Measurements from ENCODE around the gene ZBTB20. TPM values are rescaled to one million over a fixed set of nuclear protein-coding genes. Genes with fewer than 3 reads are reported as not detected.

The ZBTB20 gene
- total and polyA plus RNA-seq, 2 donors (not counting 1 experiment from before 2014, with no cell fraction given) = 4.0 to 22.5 TPM

DNA sequence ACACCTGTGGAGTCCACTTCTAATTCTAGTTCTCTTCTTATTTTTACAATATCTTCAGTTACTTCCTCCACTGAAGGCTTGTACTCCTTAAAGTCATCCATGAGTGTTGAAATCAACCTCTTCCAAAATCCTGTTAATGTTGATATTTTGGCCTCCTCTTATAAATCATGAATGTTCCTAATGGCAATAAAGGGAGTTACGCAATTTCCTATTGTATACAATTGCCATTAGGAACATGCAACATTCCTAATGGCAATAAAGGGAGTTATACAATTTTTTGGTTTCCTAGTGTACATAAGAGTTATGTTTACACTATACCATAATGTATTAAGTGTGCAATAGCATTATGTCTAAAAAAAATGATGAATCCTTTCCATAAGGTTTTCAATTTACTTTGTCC is 862.4 kb downstream of the ZBTB20 start:
- no peak for TF ChIP-seq EZH2 (IDR thresholded peaks at IDR 0.05; ENCODE audit: low read length, missing control alignments)
- Histone ChIP-seq H4K20me1 (ENCODE audit: control insufficient read depth, extremely low read depth, insufficient read depth, low read length) (no peaks in the 10 kb centered on the region), H3K9ac (ENCODE audit: insufficient read depth, low read length) (no peak overlapping the region), H3K9me3 (ENCODE audit: control insufficient read depth, insufficient read depth, low read depth, low read length) (no peaks in the 10 kb centered on the region), H3K4me2 (ENCODE audit: extremely low read depth, insufficient read depth, low read length) (no peak overlapping the region), H3K4me1 (ENCODE audit: control insufficient read depth, extremely low read depth, insufficient read depth, low read length) (no peaks in the 10 kb centered on the region), H3K79me2 (ENCODE audit: control insufficient read depth, insufficient read depth, low read length) (no peaks in the 10 kb centered on the region), H3K27me3 (ENCODE audit: control insufficient read depth, insufficient read depth, low read length) (no peaks in the 10 kb centered on the region), H3K4me3 (replicated peaks in 1 of 4; ENCODE audit: control extremely low read depth in 1 of 4, insufficient read depth in 1 of 4, low read depth in 3 of 4, low read length in 4 of 4) (no peak overlapping the region), H3K36me3 (ENCODE audit: control insufficient read depth, insufficient read depth, low read length) (no peaks in the 10 kb centered on the region), H3K27ac (ENCODE audit: insufficient read depth, low read length) (no peak overlapping the region), H2AFZ (ENCODE audit: low read length) (no peak overlapping the region)
- peak in 1 of 2 donors; percentile 5 for DNase-seq (ENCODE audit: low read depth in 2 of 2)
